ENCODE measurements around the gene WDFY4. TPM values are rescaled to one million over a fixed set of nuclear protein-coding genes. Genes with fewer than 3 reads are reported as not detected.

WDFY4 gene
- total and polyA plus RNA-seq, 4 experiments from 2014 or later = 0.29 to 1.00 (median 0.81) TPM; not detected in 1

GRCh38 chr10:48701941-48702340, 17.3 kb downstream of the WDFY4 start:
- Histone ChIP-seq H3K4me3 (ENCODE audit: low read length in 2 of 2) (no peak overlapping the region), H3K27me3 (ENCODE audit: insufficient read depth, low read length) (no peaks in the 10 kb centered on the region), H3K4me1 (ENCODE audit: insufficient read depth, low read length) (no peaks in the 10 kb centered on the region), H3K9me3 (ENCODE audit: control insufficient read depth in 1 of 2, low read length in 2 of 2) (no peaks in the 10 kb centered on the region), H3K27ac (ENCODE audit: low read depth, low read length) (no peak overlapping the region), H3K36me3 (ENCODE audit: insufficient read depth, low read length) (no peaks in the 10 kb centered on the region)
- Mint-ChIP-seq H3K27ac (no peak overlapping the region), H3K4me1 (no peaks in the 10 kb centered on the region), H3K27me3 (peaks cover 0 to 10% of the 10 kb centered on the region in 2 donors), H3K36me3 (no peaks in the 10 kb centered on the region), H3K9me3 (no peaks in the 10 kb centered on the region), H3K4me3 (no peak overlapping the region)
- no peak for DNase-seq
- intact Hi-C loops (cut with micrococcal nuclease) = no loop called here
- POLR2A ChIA-PET (ENCODE audit: partially characterized antibody) = no interaction called here
- CTCF ChIA-PET (ENCODE audit: partially characterized antibody) = no interaction called here

GRCh38 chr10:48703531-48704122, 19.0 kb downstream of the WDFY4 start:
- no peaks in the 10 kb centered on the region for H3K36me3 Mint-ChIP-seq
- H3K4me1 ChIP-seq (ENCODE audit: insufficient read depth, low read length) = no peaks in the 10 kb centered on the region
- H3K27me3 Mint-ChIP-seq = peaks cover 0 to 10% of the 10 kb centered on the region in 2 donors
- intact Hi-C loops (cut with micrococcal nuclease) = no loop called here
- no peak for DNase-seq
- H3K9me3 Mint-ChIP-seq = no peaks in the 10 kb centered on the region
- H3K27ac ChIP-seq (ENCODE audit: low read depth, low read length) = no peak overlapping the region
- no peaks in the 10 kb centered on the region for H3K4me1 Mint-ChIP-seq
- H3K27ac Mint-ChIP-seq = no peak overlapping the region
- H3K4me3 Mint-ChIP-seq = no peak overlapping the region
- CTCF ChIA-PET (ENCODE audit: partially characterized antibody) = no interaction called here
- no peaks in the 10 kb centered on the region for H3K9me3 ChIP-seq (ENCODE audit: control insufficient read depth in 1 of 2, low read length in 2 of 2)
- no peaks in the 10 kb centered on the region for H3K36me3 ChIP-seq (ENCODE audit: insufficient read depth, low read length)
- POLR2A ChIA-PET (ENCODE audit: partially characterized antibody) = no interaction called here
- H3K27me3 ChIP-seq (ENCODE audit: insufficient read depth, low read length) = no peaks in the 10 kb centered on the region
- H3K4me3 ChIP-seq (ENCODE audit: low read length in 2 of 2) = no peak overlapping the region

- Histone ChIP-seq H3K36me3 (ENCODE audit: insufficient read depth, low read length) (no peaks in the 10 kb centered on the region), H3K27ac (ENCODE audit: low read depth, low read length) (no peak overlapping the region), H3K27me3 (ENCODE audit: insufficient read depth, low read length) (no peaks in the 10 kb centered on the region), H3K4me1 (ENCODE audit: insufficient read depth, low read length) (no peaks in the 10 kb centered on the region), H3K4me3 (ENCODE audit: low read length in 2 of 2) (no peak overlapping the region), H3K9me3 (ENCODE audit: control insufficient read depth in 1 of 2, low read length in 2 of 2) (no peaks in the 10 kb centered on the region)
- ChIA-PET CTCF (ENCODE audit: partially characterized antibody) (no interaction called here), POLR2A (ENCODE audit: partially characterized antibody) (no interaction called here)
- Mint-ChIP-seq H3K9me3 (no peaks in the 10 kb centered on the region), H3K36me3 (no peaks in the 10 kb centered on the region), H3K4me1 (no peaks in the 10 kb centered on the region), H3K27me3 (peaks cover 0 to 10% of the 10 kb centered on the region in 2 donors), H3K4me3 (no peak overlapping the region), H3K27ac (no peak overlapping the region)
- DNase-seq = no peak
- intact Hi-C loops (cut with micrococcal nuclease) = no loop called here
Measured at GRCh38 chr10:48704156-48704555, 19.5 kb downstream of the WDFY4 start.

- no peaks in the 10 kb centered on the region for H3K9me3 Mint-ChIP-seq
- no peaks in the 10 kb centered on the region for H3K4me1 Mint-ChIP-seq
- H3K4me3 ChIP-seq (ENCODE audit: low read length in 2 of 2) = no peak overlapping the region
- no peaks in the 10 kb centered on the region for H3K27me3 ChIP-seq (ENCODE audit: insufficient read depth, low read length)
- H3K27me3 Mint-ChIP-seq = peaks cover 0 to 9% of the 10 kb centered on the region in 2 donors
- intact Hi-C loops (cut with micrococcal nuclease) = no loop called here
- H3K27ac Mint-ChIP-seq = no peak overlapping the region
- POLR2A ChIA-PET (ENCODE audit: partially characterized antibody) = no interaction called here
- no peak overlapping the region for H3K4me3 Mint-ChIP-seq
- no peak overlapping the region for H3K27ac ChIP-seq (ENCODE audit: low read depth, low read length)
- H3K9me3 ChIP-seq (ENCODE audit: control insufficient read depth in 1 of 2, low read length in 2 of 2) = no peaks in the 10 kb centered on the region
- H3K36me3 Mint-ChIP-seq = no peaks in the 10 kb centered on the region
- H3K36me3 ChIP-seq (ENCODE audit: insufficient read depth, low read length) = no peaks in the 10 kb centered on the region
- CTCF ChIA-PET (ENCODE audit: partially characterized antibody) = no interaction called here
- no peak for DNase-seq
- H3K4me1 ChIP-seq (ENCODE audit: insufficient read depth, low read length) = no peaks in the 10 kb centered on the region
Measured at GRCh38 chr10:48705401-48705938, 20.8 kb downstream of the WDFY4 start.

GRCh38 chr10:48707472-48707871, 22.8 kb downstream of the WDFY4 start:
- Mint-ChIP-seq H3K4me1 (no peaks in the 10 kb centered on the region), H3K4me3 (no peak overlapping the region), H3K27ac (no peak overlapping the region), H3K27me3 (peaks cover 0 to 6% of the 10 kb centered on the region in 2 donors), H3K9me3 (no peaks in the 10 kb centered on the region), H3K36me3 (no peaks in the 10 kb centered on the region)
- no peak overlapping the region for H3K4me3 ChIP-seq (ENCODE audit: low read length in 2 of 2)
- H3K27me3 ChIP-seq (ENCODE audit: insufficient read depth, low read length) = no peaks in the 10 kb centered on the region
- intact Hi-C loops (cut with micrococcal nuclease) = no loop called here
- CTCF ChIA-PET (ENCODE audit: partially characterized antibody) = no interaction called here
- H3K36me3 ChIP-seq (ENCODE audit: insufficient read depth, low read length) = no peaks in the 10 kb centered on the region
- no peaks in the 10 kb centered on the region for H3K9me3 ChIP-seq (ENCODE audit: control insufficient read depth in 1 of 2, low read length in 2 of 2)
- no peaks in the 10 kb centered on the region for H3K4me1 ChIP-seq (ENCODE audit: insufficient read depth, low read length)
- no peak for DNase-seq
- POLR2A ChIA-PET (ENCODE audit: partially characterized antibody) = no interaction called here
- no peak overlapping the region for H3K27ac ChIP-seq (ENCODE audit: low read depth, low read length)

GRCh38 chr10:48708144-48708543, 23.5 kb downstream of the WDFY4 start:
- POLR2A ChIA-PET (ENCODE audit: partially characterized antibody) = no interaction called here
- Mint-ChIP-seq H3K4me1 (no peaks in the 10 kb centered on the region), H3K27ac (no peak overlapping the region), H3K9me3 (no peaks in the 10 kb centered on the region), H3K36me3 (no peaks in the 10 kb centered on the region), H3K27me3 (peaks cover 0 to 6% of the 10 kb centered on the region in 2 donors), H3K4me3 (no peak overlapping the region)
- Histone ChIP-seq H3K27ac (ENCODE audit: low read depth, low read length) (no peak overlapping the region), H3K4me3 (ENCODE audit: low read length in 2 of 2) (no peak overlapping the region), H3K36me3 (ENCODE audit: insufficient read depth, low read length) (no peaks in the 10 kb centered on the region), H3K27me3 (ENCODE audit: insufficient read depth, low read length) (no peaks in the 10 kb centered on the region), H3K9me3 (ENCODE audit: control insufficient read depth in 1 of 2, low read length in 2 of 2) (no peaks in the 10 kb centered on the region), H3K4me1 (ENCODE audit: insufficient read depth, low read length) (no peaks in the 10 kb centered on the region)
- intact Hi-C loops (cut with micrococcal nuclease) = no loop called here
- CTCF ChIA-PET (ENCODE audit: partially characterized antibody) = no interaction called here
- DNase-seq = no peak

- CTCF ChIA-PET (ENCODE audit: partially characterized antibody) = no interaction called here
- H3K9me3 ChIP-seq (ENCODE audit: control insufficient read depth in 1 of 2, low read length in 2 of 2) = no peaks in the 10 kb centered on the region
- no peaks in the 10 kb centered on the region for H3K4me1 ChIP-seq (ENCODE audit: insufficient read depth, low read length)
- H3K36me3 ChIP-seq (ENCODE audit: insufficient read depth, low read length) = no peaks in the 10 kb centered on the region
- no peaks in the 10 kb centered on the region for H3K27me3 ChIP-seq (ENCODE audit: insufficient read depth, low read length)
- intact Hi-C loops (cut with micrococcal nuclease) = no loop called here
- POLR2A ChIA-PET (ENCODE audit: partially characterized antibody) = no interaction called here
- Mint-ChIP-seq H3K36me3 (no peaks in the 10 kb centered on the region), H3K27ac (no peak overlapping the region), H3K4me1 (no peaks in the 10 kb centered on the region), H3K9me3 (peaks cover 5 to 15% (median 9%) of the 10 kb centered on the region in 8 donors), H3K4me3 (no peak overlapping the region), H3K27me3 (peaks cover 0 to 3% of the 10 kb centered on the region in 2 donors)
- no peak overlapping the region for H3K27ac ChIP-seq (ENCODE audit: low read depth, low read length)
- DNase-seq = no peak
- no peak overlapping the region for H3K4me3 ChIP-seq (ENCODE audit: low read length in 2 of 2)
Measured at GRCh38 chr10:48710647-48711275, 26.1 kb downstream of the WDFY4 start.

Data from CD4-positive, alpha-beta memory T cell (primary cell).